Hippocampal formation (tissue), 2 donors: ENCODE results near the gene SYCE1L.
A peak's percentile ranks its signal among the peaks of the same experiment; 100 is the strongest.
"Not testable (repeated sequence)": the region's sequence is repeated elsewhere in the genome, so short reads cannot be mapped to it uniquely, and the experiment has no call there.

ENCODE experiments used
- DNase-seq, 2 donors: peaks; one replicate each; lab custom pipeline; 2025; lab: John Stamatoyannopoulos, UW

The SYCE1L gene

DNA sequence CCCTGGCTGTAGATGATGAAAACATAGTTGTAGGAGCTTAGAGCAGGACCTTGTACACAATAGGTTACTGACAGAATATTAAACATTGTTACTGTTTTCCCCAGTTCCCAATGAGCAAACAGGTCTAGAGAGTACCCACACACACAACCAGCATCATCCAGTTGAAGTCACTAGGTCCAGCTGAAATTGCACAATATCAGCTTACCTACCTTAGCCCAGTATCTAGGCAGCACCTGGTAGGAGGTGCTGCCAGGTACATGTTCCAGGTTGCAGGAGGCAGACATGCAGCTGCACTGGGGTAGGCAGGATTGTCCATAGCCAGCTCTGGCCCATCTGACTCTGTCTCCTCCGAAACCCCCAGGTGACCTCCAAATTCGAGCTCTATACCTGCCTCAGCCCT, 1.5 kb upstream of the SYCE1L start:
- no peak for DNase-seq

DNA sequence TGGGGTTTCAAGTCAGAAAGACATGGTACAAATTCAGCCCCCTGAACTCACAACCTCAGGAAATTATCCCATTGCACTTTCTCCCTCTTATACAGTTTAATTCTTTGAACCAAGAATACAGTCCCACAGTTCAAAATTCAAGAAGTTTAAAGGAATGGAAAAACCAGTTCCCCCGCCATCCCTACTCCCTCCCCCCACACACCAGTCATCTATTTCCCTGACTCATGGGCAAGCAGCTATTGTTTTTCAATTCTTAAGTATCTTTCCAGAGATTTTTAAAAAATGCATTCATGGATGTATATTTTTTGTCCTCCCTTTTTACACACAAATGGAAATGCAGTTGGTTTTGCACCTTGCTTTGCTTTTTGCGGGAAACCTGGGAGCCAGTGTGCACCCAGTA, 7.3 kb downstream of the SYCE1L start:
- DNase-seq, result no peak

DNA sequence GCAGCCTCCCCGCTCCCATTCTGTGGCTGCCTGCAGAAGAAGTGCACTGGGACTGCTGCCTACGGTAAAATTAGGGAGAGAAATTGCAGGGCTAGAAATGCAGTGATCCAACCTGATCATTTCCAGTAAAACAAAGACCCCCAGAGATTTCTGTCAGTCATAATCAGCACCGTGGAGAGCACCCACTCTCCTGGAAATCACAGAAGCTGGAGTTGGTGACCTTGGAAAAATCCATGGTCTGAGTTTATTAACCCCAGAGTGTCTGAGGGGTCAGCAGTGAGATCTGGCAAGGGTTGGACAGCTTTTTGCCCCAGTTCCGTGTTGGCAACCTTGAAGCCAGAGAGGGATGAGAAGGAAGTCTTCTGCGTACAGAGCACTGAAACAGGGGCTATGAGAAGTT, 7.8 kb downstream of the SYCE1L start:
- no peak for DNase-seq

DNA sequence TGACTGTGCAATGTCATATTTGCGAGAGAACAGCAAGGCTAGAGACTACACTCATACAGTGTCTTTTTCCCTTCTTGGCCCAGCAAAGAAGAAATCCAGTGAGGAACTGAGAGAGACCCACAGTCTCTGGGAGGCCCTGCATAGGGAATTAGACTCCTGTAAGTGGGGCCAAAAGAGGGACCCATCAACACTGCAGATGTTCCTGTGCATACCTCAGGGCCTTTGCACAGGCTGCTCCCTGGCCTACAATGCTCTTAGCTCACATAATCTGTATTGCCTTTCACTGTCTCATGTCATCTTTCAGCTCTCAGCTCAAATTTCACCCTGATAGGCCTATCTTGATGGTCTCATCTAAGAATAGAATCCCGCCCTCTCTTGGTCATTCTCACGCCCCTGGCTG, 9.2 kb downstream of the SYCE1L start:
- DNase-seq, result no peak

DNA sequence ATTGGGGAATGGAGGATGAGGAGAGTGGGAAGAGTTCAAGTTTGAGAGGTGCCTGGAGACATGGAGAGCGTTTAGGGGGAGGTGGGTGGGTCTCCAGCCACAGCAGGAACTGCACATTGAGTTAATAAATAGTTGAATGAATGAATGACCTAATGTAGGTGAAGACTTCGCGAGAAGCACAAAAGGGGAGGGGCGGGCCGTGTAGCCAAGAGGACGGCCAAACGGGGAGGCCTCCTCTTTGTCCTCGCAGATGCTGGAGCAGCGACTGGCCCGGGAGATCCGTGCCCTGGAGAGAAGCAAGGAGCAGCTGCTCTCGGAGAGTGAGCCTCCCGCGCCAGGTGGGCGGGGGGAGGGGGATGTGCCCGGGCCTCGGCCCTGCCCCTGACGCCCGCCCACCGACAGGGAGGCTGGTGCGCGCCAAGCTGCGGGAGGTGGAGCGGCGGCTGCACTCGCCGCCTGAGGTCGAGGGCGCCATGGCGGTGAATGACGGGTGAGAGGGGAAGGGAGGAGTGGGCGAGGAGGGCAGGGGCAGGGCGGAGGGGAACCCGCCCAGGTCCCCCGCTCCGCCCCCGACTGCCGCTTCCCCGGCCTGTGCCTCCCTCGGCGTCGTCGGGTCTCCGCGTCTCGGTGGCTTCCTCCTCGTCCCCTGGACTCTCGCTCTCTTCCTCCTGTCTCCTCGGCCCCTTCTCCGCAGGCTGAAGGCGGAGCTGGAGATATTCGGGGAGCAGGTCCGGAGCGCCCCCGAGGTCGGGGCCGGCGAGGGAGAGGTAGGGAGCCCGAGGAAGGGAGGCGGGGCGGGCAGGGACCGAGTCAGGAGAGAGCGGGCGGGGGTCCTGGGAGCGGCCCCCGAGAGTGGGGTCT, 12.9 kb downstream of the SYCE1L start:
- DNase-seq, result no peak

DNA sequence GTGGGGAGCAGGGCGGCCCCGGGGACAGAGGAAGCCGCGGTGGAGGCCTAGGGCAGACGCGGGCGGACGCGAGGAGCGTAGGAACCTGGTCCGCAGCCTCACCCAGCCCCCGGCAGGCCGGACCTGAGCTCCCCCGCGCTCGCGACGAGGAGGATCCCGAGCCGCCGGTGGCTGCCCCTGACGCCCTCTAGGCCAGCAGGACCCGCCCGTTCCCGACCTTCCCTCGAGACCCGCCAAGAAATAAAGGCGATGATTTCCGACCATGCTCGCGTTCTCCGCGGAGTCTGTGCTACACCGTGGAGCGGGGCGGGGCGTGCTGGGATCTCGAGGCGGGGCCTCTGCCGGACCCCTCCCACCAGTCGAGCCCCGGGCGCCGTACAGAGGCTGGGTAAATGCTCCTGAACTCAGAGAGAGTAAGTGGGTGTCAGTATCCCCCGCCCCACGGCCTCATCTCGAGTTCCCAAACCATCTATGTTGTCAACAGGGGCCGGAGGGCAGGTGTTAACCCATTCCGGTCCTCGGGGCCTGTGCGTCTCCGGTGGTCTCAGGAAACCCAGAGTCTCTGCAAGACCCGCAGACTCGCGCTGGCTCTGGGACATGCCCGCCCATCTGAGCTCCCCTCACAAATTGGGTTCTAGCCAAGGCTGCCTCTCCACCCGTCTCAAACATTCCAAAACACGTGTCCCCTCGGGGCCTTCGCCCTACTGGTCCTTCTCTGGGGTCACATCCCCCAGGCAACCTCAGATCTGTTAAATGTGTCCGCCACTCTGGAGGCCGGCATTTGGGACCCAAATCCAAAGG, 13.7 kb downstream of the SYCE1L start:
- no peak for DNase-seq

DNA sequence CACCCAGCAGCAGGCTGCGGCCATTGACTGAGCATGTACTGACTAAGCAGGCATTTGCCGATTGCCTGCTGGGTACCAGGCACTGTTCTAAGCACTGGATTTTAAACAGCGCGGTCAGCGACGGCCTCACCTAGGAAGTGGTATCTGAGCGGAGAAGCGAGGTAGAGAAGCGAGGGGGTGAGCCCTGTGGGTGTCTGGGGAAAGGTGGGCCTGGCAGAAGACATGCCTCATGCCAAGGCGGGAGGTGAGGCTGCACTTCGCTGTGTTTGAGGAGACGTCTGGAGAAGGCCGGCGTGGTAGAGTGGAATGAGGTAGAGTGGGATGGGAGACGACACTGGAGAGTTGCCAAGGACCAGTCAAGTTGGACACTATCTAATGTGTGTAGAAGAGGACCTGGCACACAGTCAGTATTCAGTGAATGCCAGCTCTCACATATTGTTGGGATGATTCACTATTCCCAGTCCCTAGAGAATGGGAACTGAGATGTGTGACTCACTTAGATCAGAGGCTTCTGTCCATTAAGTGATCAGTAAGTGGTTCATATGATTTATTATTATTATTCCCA, 14.4 kb downstream of the SYCE1L start:
- peak in 1 of 2 donors; percentile 5 for DNase-seq

DNA sequence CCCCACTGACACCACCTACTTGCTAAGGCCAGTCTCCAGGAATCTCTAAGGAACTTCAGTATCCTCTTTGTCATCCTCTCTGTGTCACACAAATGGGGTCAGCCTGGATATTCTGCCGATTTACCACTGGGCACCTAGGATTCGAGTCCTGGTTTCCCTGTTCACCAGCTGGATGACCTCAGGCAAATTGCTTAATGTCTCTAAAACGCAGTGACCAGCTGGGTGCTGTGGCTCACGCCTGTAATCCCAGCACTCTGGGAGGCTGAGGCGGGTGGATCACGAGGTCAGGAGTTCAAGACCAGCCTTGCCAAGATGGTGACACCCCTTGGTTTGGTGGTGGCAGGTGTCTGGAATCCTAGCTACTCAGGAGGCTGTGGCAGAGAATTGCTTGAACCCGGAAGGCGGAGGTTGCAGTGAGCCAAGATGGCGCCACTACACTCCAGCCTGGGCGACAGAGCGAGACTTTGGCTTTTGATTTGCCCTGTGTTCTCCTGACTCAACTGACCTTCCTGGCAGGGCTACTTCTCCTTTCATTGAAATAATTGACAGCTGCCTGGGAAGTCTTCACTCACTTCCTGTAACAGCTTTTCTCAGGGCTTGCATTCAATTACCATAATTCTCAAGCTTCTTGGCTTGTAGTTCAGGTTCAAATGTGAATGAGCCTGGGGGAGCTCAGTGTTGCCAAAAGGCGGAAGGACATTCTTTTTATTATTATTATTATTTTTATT, 15.4 kb downstream of the SYCE1L start:
- DNase-seq, result no peak

DNA sequence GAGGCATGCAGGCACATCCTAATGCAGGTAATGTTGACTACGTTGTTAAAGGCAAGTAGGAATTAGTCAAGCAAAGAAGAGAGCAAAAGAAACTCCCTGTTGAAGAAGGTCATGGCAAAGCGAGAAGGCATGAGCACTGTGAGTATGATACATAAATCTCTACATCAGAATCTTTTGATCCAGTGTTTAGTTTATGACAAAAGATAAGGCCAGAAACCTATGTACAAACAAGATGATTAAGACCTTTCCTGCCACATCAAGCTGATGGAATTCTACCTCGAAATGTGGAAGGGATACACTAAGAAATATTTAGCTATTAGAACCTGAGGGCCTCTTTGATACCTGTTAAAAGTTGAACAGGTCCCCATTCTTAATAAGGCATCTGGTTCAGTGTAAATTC, 20.2 kb downstream of the SYCE1L start:
- no peak for DNase-seq

DNA sequence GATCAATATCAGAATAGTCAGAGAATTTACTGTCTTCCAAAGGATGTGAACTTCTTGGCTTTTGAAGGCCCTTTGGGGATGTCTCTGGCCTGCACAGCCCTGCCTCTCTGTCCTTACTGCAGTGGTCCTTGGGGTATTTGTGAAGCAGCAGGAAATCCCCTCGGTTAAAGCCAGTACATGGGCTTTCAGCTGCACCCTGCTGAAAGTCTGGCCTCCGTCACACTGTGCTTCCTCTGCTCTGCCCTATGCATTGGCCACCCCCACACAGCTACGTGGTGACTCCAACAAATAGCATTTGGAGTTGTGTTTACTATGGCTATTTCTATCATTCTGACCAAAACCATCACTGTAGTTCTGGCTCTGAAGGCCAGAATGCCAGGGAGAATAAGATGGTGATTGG, 21.2 kb downstream of the SYCE1L start:
- no peak for DNase-seq

DNA sequence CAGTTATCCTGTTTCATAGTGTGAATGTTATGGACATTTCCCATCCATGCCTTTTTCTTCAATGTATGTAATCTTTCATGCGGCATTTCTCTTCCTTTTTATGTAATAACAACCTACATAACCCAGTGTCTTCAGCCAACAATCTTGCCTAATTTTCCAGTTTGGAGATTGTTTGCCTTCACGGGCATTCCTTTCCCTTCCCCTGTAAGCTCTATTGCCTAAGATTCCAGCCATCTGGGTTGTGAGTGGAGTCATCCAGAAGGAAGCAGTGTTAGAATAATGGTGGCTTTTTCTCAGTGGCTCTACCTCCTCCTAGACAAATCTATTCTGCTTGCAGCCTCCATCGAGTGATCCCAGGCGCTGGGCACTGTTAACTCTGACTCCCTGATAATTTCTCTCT, 22.3 kb downstream of the SYCE1L start:
- DNase-seq, result no peak

DNA sequence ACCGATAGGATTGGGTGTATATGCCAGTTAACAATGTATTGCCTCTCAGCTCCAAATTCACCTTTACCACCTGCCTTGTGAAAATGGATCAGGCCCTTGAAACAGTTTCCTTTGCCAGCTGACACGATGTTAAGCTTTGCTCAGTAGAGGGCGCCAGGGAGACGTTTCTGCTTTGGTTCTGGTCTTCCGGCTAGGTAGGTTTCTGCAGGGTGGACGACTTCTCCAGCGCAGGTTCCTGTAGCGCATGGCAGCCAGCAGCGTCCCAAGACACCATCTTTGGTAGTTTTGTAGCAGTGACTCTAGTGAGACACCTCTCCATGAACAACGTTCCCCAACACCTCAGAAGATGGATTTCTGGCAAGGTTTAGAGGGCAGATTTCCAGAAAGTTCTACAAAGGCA, 24.0 kb downstream of the SYCE1L start:
- DNase-seq, result no peak

DNA sequence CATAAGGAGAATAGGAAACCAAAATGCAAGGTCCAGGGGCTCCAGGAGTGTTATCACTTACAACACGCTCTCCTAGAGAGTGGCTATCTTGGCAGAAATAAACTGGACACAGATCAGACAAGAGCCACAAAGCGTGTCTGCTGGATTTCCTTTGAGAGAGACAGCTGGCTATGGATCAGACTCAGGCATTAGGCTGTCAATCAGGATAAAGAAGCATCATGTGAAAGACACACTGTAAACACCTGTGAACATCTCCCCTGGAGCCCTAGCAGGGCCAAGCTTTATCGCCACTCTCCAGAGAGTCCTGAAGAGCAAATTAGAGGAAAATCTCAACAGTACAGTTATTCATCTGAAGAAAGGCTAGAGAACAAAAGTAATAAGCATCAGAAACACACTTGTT, 26.0 kb downstream of the SYCE1L start:
- no peak for DNase-seq

DNA sequence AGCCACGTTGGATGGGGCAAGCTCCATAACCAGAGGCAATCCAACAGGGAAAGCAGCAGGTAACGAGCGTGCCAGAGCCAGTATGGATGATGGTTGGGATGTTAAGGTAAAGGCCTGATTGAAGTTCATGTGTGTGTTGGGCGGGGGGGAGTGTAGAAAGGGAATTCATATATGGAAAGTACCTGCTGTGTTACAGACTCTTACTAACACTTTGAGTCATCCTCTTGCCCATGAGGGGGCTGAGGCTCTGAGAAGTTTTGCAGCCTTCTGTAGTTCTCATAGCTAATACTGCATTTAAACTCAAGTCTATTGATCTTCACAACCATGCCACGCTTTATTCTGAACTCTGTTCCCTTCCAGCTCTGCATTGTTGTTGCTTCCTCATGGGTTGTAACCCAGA, 28.5 kb downstream of the SYCE1L start:
- no peak for DNase-seq

DNA sequence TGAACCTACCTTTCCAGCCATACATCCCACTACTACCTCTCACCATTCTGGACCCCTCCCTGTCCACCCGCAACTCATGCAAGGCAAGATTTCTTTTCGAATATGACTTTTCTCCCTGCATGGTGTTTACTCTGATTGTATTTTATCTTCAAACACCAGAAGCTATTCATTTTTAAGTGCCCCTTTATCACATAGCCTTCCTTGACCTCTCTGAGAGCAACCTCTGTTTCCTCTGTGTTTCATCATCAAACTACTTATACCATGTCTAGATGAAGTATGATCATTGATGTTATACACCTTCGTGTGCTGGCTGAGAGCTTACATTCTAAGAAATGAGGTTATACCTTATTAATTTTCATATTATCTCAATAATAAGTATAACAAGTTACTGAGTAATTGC, 31.8 kb downstream of the SYCE1L start:
- DNase-seq, result no peak

DNA sequence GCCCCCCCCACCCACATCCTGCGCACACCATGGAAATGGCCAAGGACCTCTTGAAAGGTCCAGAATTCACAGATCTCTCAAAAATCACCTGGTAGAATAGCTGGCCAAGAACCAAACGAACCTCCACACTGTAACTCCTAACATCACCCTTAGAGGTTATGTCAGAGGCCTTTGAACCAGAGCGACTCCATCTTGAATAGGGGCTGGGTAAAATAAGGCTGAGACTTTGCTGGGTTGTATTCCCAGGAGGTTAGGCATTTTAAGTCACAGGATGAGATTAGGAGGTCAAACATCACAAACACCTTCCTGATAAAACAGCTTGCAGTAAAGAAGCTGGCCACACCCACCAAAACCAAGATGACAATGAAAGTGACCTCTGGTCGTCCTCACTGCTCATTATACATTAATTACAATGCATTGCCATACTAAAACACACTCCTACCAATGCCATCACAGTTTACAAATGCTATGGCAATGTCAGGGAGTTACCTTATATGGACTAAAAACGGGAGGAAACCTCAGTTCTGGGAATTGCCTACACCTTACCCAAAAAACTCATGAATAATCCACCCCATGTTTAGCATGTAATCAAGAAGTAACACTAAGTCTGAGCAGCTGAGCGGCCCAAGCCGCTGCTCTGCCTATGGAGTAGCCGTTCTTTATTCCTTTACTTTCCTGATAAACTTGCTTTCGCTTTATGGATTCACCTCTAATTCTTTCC, 34.8 kb downstream of the SYCE1L start:
- DNase-seq, result no peak

DNA sequence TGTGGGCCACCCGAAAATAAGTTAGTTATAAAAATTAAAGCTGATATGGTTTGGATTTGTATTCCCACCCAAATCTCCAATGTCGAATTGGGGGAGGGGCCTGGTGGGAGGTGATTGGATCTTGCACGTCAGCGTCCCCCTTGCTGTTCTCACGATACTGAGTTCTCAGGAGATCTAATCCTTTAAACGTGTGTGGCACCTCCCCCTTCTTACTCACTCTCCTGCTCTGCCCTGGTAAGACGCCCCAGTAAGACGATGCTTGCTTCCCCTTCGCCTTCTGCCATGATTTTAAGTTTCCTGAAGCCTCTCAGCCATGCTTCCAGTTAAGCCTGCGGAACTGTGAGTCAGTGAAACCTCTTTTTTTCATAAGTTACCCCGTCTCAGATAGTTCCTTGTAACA, 35.4 kb downstream of the SYCE1L start:
- no peak for DNase-seq

DNA sequence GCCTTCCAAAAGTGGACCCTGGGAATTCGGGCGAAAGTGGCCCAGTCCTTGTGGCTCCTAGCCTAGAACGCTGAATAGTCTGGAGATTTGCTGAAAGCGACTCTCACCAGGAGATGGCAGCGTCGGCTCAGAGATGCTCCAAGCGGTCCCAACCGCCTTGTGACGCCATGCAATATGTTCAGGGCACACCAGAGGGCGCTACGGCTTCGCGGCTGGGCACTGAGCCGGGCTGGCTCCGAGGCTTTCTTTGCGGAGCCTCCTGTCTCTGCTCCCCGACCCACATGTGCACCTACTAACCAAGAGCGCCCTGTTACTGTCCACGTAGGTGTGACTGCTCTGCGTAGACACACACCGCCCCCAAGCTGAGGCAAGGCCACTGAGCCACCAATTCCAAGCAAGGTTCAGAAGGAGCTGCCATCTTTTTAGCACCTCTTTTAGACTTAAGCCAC, 36.9 kb downstream of the SYCE1L start:
- peak; percentile 80 to 84 for DNase-seq

DNA sequence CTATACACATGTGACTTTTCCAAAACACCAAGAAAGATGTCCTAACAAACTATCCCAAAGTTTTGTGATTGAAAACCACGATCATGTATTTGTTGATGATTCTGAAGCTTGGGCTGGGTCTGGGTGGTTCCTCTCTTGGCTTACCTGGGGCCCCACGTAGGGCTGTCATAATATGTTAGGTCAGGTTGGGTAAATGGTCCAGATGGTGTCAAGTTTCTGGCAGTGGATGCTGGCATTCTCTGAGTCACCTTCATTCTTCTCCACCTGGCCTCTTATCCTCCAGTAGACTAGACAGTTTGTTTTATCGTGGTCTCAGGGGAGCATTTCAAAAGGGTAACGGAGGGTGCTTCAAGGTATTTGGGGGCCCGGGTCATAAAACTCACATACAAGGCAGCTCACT, 39.4 kb downstream of the SYCE1L start:
- DNase-seq, result no peak

DNA sequence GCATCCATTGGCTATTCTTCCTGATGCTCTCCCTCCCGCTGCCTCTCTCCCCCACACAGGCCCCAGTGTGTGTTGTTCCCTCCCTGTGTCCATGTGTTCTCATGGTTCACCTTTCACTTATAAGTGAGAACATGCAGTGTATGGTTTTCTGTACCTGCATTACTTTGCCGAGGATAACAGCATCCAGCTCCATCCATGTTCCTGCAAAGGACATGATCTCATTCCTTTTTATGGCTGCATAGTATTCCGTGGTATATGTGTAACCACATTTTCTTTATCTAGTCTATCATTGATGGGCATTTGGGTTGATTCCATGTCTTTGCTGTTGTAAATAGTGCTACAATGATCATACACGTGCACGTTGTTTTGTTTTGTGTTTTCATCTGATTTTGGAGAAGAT, 43.3 kb downstream of the SYCE1L start:
- not testable (repeated sequence) for DNase-seq

DNA sequence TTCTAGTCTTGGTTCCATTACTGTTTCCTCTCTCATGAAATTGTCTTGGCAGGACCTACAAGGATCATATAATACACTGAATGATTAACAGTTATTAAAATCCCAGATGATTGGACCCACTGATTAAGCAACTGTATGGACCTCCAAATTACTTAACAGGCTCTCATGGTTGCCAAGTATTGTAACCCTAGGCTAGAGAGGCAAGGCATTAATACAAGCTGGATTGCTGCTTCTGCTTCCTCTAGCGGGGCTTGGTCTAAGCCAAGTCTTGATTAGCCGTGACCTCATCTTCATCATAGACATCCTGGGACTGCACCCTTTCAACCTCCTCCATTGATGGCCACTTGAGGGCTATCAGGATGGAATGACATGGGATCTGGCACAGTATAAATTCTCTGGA, 46.9 kb downstream of the SYCE1L start:
- DNase-seq, result no peak

DNA sequence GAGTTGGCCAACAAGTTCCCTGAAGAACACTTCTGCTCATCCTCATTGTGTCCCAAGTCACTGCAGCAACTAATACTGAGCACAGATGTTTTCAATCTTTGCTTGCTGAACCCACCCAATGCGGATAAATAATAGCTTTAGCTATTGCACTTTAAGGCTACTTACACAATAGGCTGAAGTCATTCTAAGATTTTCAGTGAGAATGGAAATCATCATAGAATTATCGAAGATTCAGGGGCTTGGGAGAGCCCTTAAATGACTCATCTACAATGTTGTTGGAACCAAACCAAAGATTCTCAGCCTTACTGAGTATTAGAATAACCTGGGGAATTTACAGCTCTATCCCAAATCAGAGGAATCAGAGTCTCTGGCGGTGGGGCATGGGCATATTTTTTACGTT, 51.2 kb downstream of the SYCE1L start:
- no peak for DNase-seq
